Tibial artery (tissue), 4 donors: ENCODE data around the gene C6orf89.
A peak's percentile ranks its signal among the peaks of the same experiment; 100 is the strongest.

ENCODE experiments used
- DNase-seq, 2 donors: peaks; one replicate each; pipeline ENCODE4 v3.0.0-alpha.2; 2019
- H3K27ac ChIP-seq, 2 donors: fragments of 200-600 bp; sonication (generic) in 1 of 2; 1 replicate in 1 of 2; 2 replicates in 1 of 2; pipeline ENCODE4 v1.5.1; 2018 to 2019; ENCODE audit warnings: mild to moderate bottlenecking in 1 of 2
- H3K27me3 ChIP-seq, 2 donors: fragments of 200-600 bp; sonication (generic) in 1 of 2; one replicate each; pipeline versions ENCODE4 v1.5.1 to v1.6.0; 2016 to 2019
- H3K36me3 ChIP-seq, 3 donors: fragments of 200-600 bp; sonication (generic) in 2 of 3; one replicate each; pipeline ENCODE4 v1.5.1; 2016 to 2019; ENCODE audit warnings: mild to moderate bottlenecking in 2 of 3
- H3K4me1 ChIP-seq, 4 donors: fragments of 200-600 bp; sonication (generic) in 2 of 4; 1 replicate in 3 of 4; 2 replicates in 1 of 4; pipeline ENCODE4 v1.5.1; 2016 to 2019
- H3K4me3 ChIP-seq, 2 donors: fragments of 200-600 bp; sonication (generic) in 1 of 2; 1 replicate in 1 of 2; 2 replicates in 1 of 2; pipeline ENCODE4 v1.5.1; 2018 to 2019; ENCODE audit warnings: mild to moderate bottlenecking in 2 of 2
- H3K9me3 ChIP-seq, 3 donors: fragments of 200-600 bp; sonication (generic) in 1 of 3; one replicate each; pipeline ENCODE4 v1.5.1; 2016 to 2019
- CTCF ChIP-seq, 2 experiments: fragments of 200-600 bp in 1 of 2; fragments of 450-650 bp in 1 of 2; IDR thresholded peaks; one replicate each; pipeline ENCODE4 v1.5.1; 2017 to 2019; ENCODE audit warnings: antibody characterized with exemption in 2 of 2, mild to moderate bottlenecking in 1 of 2, moderate library complexity in 1 of 2
- intact Hi-C: fragments of 100-400 bp; cut with DNase I; formaldehyde crosslinking; loops from one replicate; pipeline ENCODE4 v1.15.0; 2023; ENCODE audit warnings: low total_unique reads

C6orf89 gene

GRCh38 chr6:36913082-36913481 lies 27.3 kb downstream of the C6orf89 start:
- DNase-seq, result no peak
- Histone ChIP-seq H3K4me3 (no peak overlapping the region), H3K27ac (no peak overlapping the region), H3K27me3 (no peaks in the 10 kb centered on the region), H3K9me3 (no peaks in the 10 kb centered on the region), H3K36me3 (peaks cover 30 to 69% (median 48%) of the 10 kb centered on the region in 3 donors), H3K4me1 (peaks cover 3 to 26% (median 19%) of the 10 kb centered on the region in 4 donors)
- no peak for TF ChIP-seq CTCF (IDR thresholded peaks at IDR 0.05)
- intact Hi-C loops, result no loop called here

- Histone ChIP-seq H3K27me3 (no peaks in the 10 kb centered on the region), H3K4me1 (peaks cover 3 to 33% (median 21%) of the 10 kb centered on the region in 4 donors), H3K4me3 (no peak overlapping the region), H3K9me3 (no peaks in the 10 kb centered on the region), H3K36me3 (peaks cover 30 to 82% (median 48%) of the 10 kb centered on the region in 3 donors), H3K27ac (no peak overlapping the region)
- no peak for TF ChIP-seq CTCF (IDR thresholded peaks at IDR 0.05)
- no peak for DNase-seq
- intact Hi-C loops, result no loop called here
Observed at GRCh38 chr6:36914227-36914794, 28.6 kb downstream of the C6orf89 start.

GRCh38 chr6:36915599-36915998 lies 29.8 kb downstream of the C6orf89 start:
- DNase-seq, result no peak
- Histone ChIP-seq H3K4me3 (no peak overlapping the region), H3K9me3 (no peaks in the 10 kb centered on the region), H3K27me3 (no peaks in the 10 kb centered on the region), H3K4me1 (peaks cover 3 to 35% (median 21%) of the 10 kb centered on the region in 4 donors), H3K36me3 (peaks cover 36 to 89% (median 54%) of the 10 kb centered on the region in 3 donors), H3K27ac (no peak overlapping the region)
- intact Hi-C loops, result no loop called here
- TF ChIP-seq CTCF (IDR thresholded peaks at IDR 0.05), result no peak

GRCh38 chr6:36916126-36916525 lies 30.4 kb downstream of the C6orf89 start:
- intact Hi-C loops, result no loop called here
- Histone ChIP-seq H3K4me3 (no peak overlapping the region), H3K27me3 (no peaks in the 10 kb centered on the region), H3K9me3 (no peaks in the 10 kb centered on the region), H3K36me3 (peaks cover 36 to 89% (median 54%) of the 10 kb centered on the region in 3 donors), H3K4me1 (peaks cover 3 to 35% (median 21%) of the 10 kb centered on the region in 4 donors), H3K27ac (peak overlapping the region; percentile 68 to 81)
- no peak for DNase-seq
- no peak for TF ChIP-seq CTCF (IDR thresholded peaks at IDR 0.05)

- no peak for TF ChIP-seq CTCF (IDR thresholded peaks at IDR 0.05)
- H3K36me3 ChIP-seq, result peaks cover 29 to 90% (median 50%) of the 10 kb centered on the region in 3 donors
Observed at GRCh38 chr6:36917541-36918193, 31.9 kb downstream of the C6orf89 start.

More at GRCh38 chr6:36917541-36918193, 31.9 kb downstream of the C6orf89 start:
- no peaks in the 10 kb centered on the region for H3K9me3 ChIP-seq
- no peak overlapping the region for H3K4me3 ChIP-seq
- peak; percentile 76 to 78 for DNase-seq
- H3K4me1 ChIP-seq, result peaks cover 3 to 35% (median 21%) of the 10 kb centered on the region in 4 donors
- intact Hi-C loops, result no loop called here
- H3K27ac ChIP-seq, result peak overlapping the region; percentile 68 to 81
- H3K27me3 ChIP-seq, result no peaks in the 10 kb centered on the region
